Calu3 (cell line): ENCODE results near the gene PMFBP1. TPM values are rescaled to one million over a fixed set of nuclear protein-coding genes. Genes with fewer than 3 reads are reported as not detected.

Experiments
- BruUV-seq: library from RNA; stranded (reverse); fragments of 400-500 nt; replicated peaks from 2 replicates; lab custom pipeline; 2021; lab: Mats Ljungman, UMichigan
- CTCF ChIA-PET: fragments of 300-600 bp; sonication (Branson Sonifier 250); formaldehyde crosslinking; loops from one replicate; lab custom pipeline; 2022; ENCODE audit warnings: antibody characterized with exemption; lab: Charles Lee
- DNase-seq: peaks from one replicate; pipeline ENCODE4 v3.0.0; 2022
- H3K27ac Mint-ChIP-seq: one replicate; pipeline ENCODE4 v1.8.0; 2022; ENCODE audit warnings: mixed read lengths; ENCODE audit not compliant: unreplicated experiment
- H3K27me3 Mint-ChIP-seq: one replicate; pipeline ENCODE4 v1.8.0; 2022; ENCODE audit warnings: mixed read lengths; ENCODE audit not compliant: unreplicated experiment
- H3K36me3 Mint-ChIP-seq: one replicate; pipeline ENCODE4 v1.8.0; 2022; ENCODE audit warnings: mild to moderate bottlenecking, moderate library complexity, mixed read lengths; ENCODE audit not compliant: insufficient read depth, unreplicated experiment
- H3K4me1 Mint-ChIP-seq: one replicate; pipeline ENCODE4 v1.8.0; 2022; ENCODE audit warnings: mild to moderate bottlenecking, low read depth, mixed read lengths; ENCODE audit not compliant: unreplicated experiment
- H3K4me3 Mint-ChIP-seq: one replicate; pipeline ENCODE4 v1.8.0; 2022; ENCODE audit warnings: mild to moderate bottlenecking, low read depth, moderate library complexity, mixed read lengths; ENCODE audit not compliant: unreplicated experiment
- H3K9me3 Mint-ChIP-seq: one replicate; pipeline ENCODE4 v1.8.0; 2022; ENCODE audit warnings: low read depth, mixed read lengths; ENCODE audit not compliant: unreplicated experiment
- intact Hi-C: fragments of 100-400 bp; cut with micrococcal nuclease; formaldehyde crosslinking; loops from one replicate; pipeline ENCODE4 v1.10.0; 2022; ENCODE audit not compliant: unreplicated experiment
- total RNA-seq: library from RNA; stranded (reverse); gene quantifications from 2 replicates; pipeline ENCODE4 v1.2.3, GENCODE V29; 2022
- TF ChIP-seq, protein P1 (sequence below): fragments of 200-600 bp; IDR thresholded peaks from one replicate; pipeline ENCODE4 v1.8.0; 2022; ENCODE audit warnings: antibody characterized with exemption; ENCODE audit not compliant: unreplicated experiment

The PMFBP1 gene
- total RNA-seq, 1 experiment from 2014 or later: 8.5 TPM

DNA sequence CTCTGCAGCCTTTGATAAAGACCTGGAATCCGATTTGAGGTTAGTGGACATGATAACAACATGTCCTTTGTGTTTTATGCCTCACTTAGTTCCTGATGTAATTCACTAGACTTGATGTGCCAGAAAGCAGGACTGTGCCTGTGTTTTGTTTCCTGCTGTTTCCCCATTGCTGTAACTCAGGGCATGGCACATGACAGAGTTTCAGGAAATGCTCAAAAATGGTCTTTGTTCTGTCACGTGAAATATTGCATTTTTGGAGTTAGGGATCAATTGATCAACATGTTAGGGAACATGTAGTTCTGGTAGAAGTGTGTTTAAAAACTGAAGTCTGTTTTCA, 45.6 kb downstream of the PMFBP1 start:
- DNase-seq: no peak
- BruUV-seq: no TSS peak
- Mint-ChIP-seq H3K36me3 (no peaks in the 10 kb centered on the region), H3K4me1 (peaks cover 18% of the 10 kb centered on the region), H3K27ac (no peak overlapping the region), H3K27me3 (no peaks in the 10 kb centered on the region), H3K9me3 (no peaks in the 10 kb centered on the region), H3K4me3 (no peak overlapping the region)
- TF ChIP-seq, protein P1, sequence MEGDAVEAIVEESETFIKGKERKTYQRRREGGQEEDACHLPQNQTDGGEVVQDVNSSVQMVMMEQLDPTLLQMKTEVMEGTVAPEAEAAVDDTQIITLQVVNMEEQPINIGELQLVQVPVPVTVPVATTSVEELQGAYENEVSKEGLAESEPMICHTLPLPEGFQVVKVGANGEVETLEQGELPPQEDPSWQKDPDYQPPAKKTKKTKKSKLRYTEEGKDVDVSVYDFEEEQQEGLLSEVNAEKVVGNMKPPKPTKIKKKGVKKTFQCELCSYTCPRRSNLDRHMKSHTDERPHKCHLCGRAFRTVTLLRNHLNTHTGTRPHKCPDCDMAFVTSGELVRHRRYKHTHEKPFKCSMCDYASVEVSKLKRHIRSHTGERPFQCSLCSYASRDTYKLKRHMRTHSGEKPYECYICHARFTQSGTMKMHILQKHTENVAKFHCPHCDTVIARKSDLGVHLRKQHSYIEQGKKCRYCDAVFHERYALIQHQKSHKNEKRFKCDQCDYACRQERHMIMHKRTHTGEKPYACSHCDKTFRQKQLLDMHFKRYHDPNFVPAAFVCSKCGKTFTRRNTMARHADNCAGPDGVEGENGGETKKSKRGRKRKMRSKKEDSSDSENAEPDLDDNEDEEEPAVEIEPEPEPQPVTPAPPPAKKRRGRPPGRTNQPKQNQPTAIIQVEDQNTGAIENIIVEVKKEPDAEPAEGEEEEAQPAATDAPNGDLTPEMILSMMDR: no peak
- CTCF ChIA-PET: no interaction called here
- intact Hi-C loops: no loop called here

DNA sequence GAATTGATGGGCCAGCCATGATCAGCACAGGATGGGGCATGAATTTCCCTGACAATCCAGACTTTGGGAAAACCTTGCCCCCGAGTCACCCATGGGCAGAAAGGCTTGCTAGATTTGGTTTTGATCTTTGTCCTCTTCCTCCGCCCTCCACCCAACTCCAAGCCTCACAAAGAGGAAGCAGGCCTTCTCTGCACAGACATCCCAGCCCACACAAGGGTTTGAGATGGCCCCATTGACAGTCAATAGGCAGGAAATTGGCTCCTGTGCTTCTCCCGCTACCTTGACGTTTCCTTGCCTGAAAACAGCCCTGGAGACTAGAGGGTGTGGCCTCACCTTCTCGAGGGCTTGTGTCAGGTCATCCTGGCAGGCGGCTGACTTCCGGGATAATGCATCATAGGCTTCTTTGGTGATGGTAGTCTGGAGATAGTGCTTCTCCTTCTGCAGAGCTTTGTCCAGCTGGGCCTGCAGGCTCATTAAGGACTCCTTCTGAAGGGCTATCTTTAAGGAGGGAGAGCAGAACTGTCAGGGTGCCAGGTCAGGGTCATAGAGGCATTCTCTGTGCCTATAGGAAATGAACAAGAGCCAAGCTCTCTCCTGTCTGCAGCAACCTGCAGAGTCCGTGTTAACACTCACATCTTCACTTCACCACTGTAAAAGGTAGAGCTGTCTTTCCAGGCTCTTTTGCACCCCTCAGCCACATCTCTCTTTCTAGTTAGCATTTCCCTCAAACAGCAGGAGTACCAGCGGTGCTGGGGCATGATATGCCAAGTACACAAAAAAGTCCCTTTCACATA, 46.1 kb downstream of the PMFBP1 start:
- TF ChIP-seq, protein P1: no peak
- H3K27ac Mint-ChIP-seq: no peak overlapping the region
- CTCF ChIA-PET: interaction anchor here (0.7 to 2.1 kb wide), 4 partner anchors 25 to 341 kb away, joined by 3 to 12 read pairs (median 4); no protein-coding TSS in a partner anchor

DNA sequence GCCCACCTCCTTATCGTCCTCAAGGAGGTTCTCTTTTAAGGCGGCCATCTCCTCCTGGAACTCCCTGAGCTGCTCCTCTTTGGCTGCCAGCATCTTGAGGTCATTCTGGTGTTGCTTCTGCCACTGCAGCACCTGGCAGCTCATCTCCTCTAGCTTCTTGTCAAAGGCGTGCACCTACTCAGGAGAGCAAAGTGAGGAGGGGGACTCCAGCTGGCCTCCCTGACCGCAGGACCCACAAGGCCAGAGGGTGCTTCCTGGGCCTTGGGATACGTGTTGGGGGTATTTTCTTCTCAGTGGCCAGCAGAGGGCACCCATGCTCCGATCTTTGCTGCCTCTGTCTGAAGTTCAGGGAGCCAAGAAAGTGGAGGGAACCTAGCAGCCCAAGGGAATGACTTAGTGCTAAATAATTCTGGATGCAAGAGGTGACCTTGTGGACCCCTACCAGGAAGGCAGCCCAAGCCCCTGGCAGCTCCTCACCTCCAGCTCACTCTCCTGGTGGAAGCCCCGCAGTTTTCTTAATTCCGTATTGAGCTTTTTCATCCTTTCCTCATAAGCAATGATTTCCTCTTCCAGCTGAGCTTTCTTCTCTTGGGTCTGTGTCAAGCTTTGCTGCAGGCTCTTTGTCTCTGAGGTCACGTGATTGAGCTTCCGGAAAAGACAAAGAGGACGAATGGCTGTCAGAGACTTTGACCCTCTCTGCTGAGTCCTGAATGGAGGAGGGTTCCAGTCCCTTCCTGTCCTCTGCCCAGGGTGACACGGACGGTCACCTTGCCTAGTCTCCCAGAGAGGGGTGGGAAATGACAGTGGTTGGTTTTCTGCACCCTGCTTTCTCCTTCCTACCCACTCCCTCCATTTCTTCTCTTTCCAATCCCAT, 47.0 kb downstream of the PMFBP1 start:
- Mint-ChIP-seq H3K4me3 (no peak overlapping the region), H3K27ac (no peak overlapping the region), H3K27me3 (no peaks in the 10 kb centered on the region), H3K9me3 (no peaks in the 10 kb centered on the region), H3K36me3 (no peaks in the 10 kb centered on the region), H3K4me1 (peaks cover 18% of the 10 kb centered on the region)
- BruUV-seq: no TSS peak
- CTCF ChIA-PET: interaction anchor here (0.6 to 2.1 kb wide), 9 partner anchors 9 to 342 kb away, joined by 3 to 12 read pairs (median 4); no protein-coding TSS in a partner anchor
- intact Hi-C loops: loop anchor here (2.0 kb wide), 2 partner anchors 112 to 342 kb away; no protein-coding TSS in a partner anchor
- TF ChIP-seq, protein P1: peak; percentile 87
- peak; percentile 84 for DNase-seq

More for the DNA sequence above, 46.1 kb downstream of the PMFBP1 start:
- Mint-ChIP-seq H3K36me3 (no peaks in the 10 kb centered on the region), H3K27me3 (no peaks in the 10 kb centered on the region), H3K4me3 (no peak overlapping the region), H3K4me1 (peaks cover 18% of the 10 kb centered on the region), H3K9me3 (no peaks in the 10 kb centered on the region)
- intact Hi-C loops: loop anchor here (2.0 kb wide), 2 partner anchors 111 to 341 kb away; no protein-coding TSS in a partner anchor
- DNase-seq: no peak
- no TSS peak for BruUV-seq

DNA sequence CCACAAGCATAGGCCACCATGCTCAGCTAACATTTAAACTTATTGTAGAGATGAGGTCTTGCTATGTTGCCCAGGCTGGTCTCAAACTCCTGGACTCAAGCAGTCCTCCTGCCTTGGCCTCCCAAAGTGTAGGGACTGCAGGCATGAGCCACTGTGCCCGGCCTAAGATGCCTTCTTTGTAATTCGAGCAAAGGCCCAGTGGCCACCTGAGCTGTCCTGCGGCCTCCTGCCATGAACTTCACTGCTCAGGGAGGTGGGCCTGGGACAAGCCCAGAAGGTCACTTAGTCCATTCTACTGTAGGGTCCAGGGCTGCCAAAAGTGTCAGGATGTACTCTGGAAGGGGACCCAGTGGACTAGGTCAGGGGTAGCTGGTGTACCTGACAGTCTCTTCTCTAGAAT, 47.8 kb downstream of the PMFBP1 start:
- H3K36me3 Mint-ChIP-seq: no peaks in the 10 kb centered on the region
- DNase-seq: no peak
- no peaks in the 10 kb centered on the region for H3K9me3 Mint-ChIP-seq
- intact Hi-C loops: loop anchor here (2.0 kb wide), 2 partner anchors 113 to 343 kb away; no protein-coding TSS in a partner anchor
- no peaks in the 10 kb centered on the region for H3K27me3 Mint-ChIP-seq
- CTCF ChIA-PET: interaction anchor here (0.6 to 2.1 kb wide), 7 partner anchors 10 to 343 kb away, joined by 3 to 12 read pairs (median 4); no protein-coding TSS in a partner anchor
- no peak overlapping the region for H3K4me3 Mint-ChIP-seq
- TF ChIP-seq, protein P1: no peak
- H3K4me1 Mint-ChIP-seq: peaks cover 18% of the 10 kb centered on the region
- H3K27ac Mint-ChIP-seq: no peak overlapping the region
- no TSS peak for BruUV-seq
